Neuronal stem cell (in vitro differentiated cells): ENCODE measurements around the gene MTCP1.

Experiments used
- DNase-seq: peaks from one replicate; pipeline ENCODE4 v3.0.0-alpha.2; 2013; ENCODE audit warnings: low spot score
- H2AFZ ChIP-seq: one replicate; pipeline ENCODE4 v1.6.1; 2013; ENCODE audit warnings: mild to moderate bottlenecking, low read length, inconsistent platforms
- H2AK5ac ChIP-seq: 2 replicates; pipeline ENCODE4 v1.6.1; 2013; ENCODE audit warnings: low read depth, mild to moderate bottlenecking, inconsistent platforms, low read length, moderate library complexity, mixed read lengths
- H2BK120ac ChIP-seq: 2 replicates; pipeline ENCODE4 v1.6.1; 2013; ENCODE audit warnings: low read depth, mild to moderate bottlenecking, inconsistent platforms, low read length, moderate library complexity, mixed read lengths
- H2BK12ac ChIP-seq: one replicate; pipeline ENCODE4 v1.6.1; 2013; ENCODE audit warnings: low read length, inconsistent platforms
- H2BK15ac ChIP-seq: 2 replicates; pipeline ENCODE4 v1.6.1; 2013; ENCODE audit warnings: mild to moderate bottlenecking, low read length, inconsistent platforms, mixed read lengths
- H2BK5ac ChIP-seq: one replicate; pipeline ENCODE4 v1.6.1; 2013; ENCODE audit warnings: inconsistent platforms, mild to moderate bottlenecking, low read length, moderate library complexity
- H3K14ac ChIP-seq: one replicate; pipeline ENCODE4 v1.6.1; 2013; ENCODE audit warnings: low read length, inconsistent platforms
- H3K18ac ChIP-seq: 2 replicates; pipeline ENCODE4 v1.6.1; 2013; ENCODE audit warnings: low read length, inconsistent platforms
- H3K23ac ChIP-seq: 2 replicates; pipeline ENCODE4 v1.6.1; 2013; ENCODE audit warnings: low read depth, mild to moderate bottlenecking, mixed read lengths, low read length, inconsistent platforms; ENCODE audit not compliant: poor library complexity
- H3K27ac ChIP-seq: replicated peaks from 3 replicates; pipeline ENCODE4 v1.5.1; 2013; ENCODE audit warnings: low read length, inconsistent platforms
- H3K27me3 ChIP-seq, 3 experiments: 2 replicates each; pipeline ENCODE4 v1.6.1; 2013; ENCODE audit warnings: low read length in 3 of 3, mild to moderate bottlenecking in 2 of 3, inconsistent platforms in 1 of 3, low read depth in 1 of 3, mixed read lengths in 1 of 3, moderate library complexity in 1 of 3; ENCODE audit not compliant: control insufficient read depth in 3 of 3, insufficient read depth in 3 of 3
- H3K36me3 ChIP-seq, 2 donors: replicated peaks in 1 of 2; 2 replicates each; pipeline ENCODE4 v1.6.1; 2013; ENCODE audit warnings: low read length in 2 of 2; ENCODE audit not compliant: control insufficient read depth in 2 of 2, insufficient read depth in 2 of 2
- H3K4ac ChIP-seq: 2 replicates; pipeline ENCODE4 v1.6.1; 2013; ENCODE audit warnings: inconsistent platforms, mild to moderate bottlenecking, low read length, moderate library complexity
- H3K4me1 ChIP-seq, 2 donors: 1 replicate in 1 of 2; 2 replicates in 1 of 2; pipeline ENCODE4 v1.6.1; 2013; ENCODE audit warnings: low read length in 2 of 2, low read depth in 1 of 2; ENCODE audit not compliant: control insufficient read depth in 2 of 2, insufficient read depth in 1 of 2
- H3K4me2 ChIP-seq: one replicate; pipeline ENCODE4 v1.6.1; 2013; ENCODE audit warnings: mild to moderate bottlenecking, low read length, inconsistent platforms; ENCODE audit not compliant: insufficient read depth, poor library complexity, severe bottlenecking
- H3K4me3 ChIP-seq, 2 donors: 2 replicates each; pipeline ENCODE4 v1.5.1; 2013; ENCODE audit warnings: low read length in 2 of 2, mild to moderate bottlenecking in 2 of 2, inconsistent platforms in 1 of 2, moderate library complexity in 1 of 2
- H3K79me1 ChIP-seq: one replicate; pipeline ENCODE4 v1.6.1; 2013; ENCODE audit warnings: low read depth, mild to moderate bottlenecking, inconsistent platforms, low read length, moderate library complexity
- H3K9ac ChIP-seq: one replicate; pipeline ENCODE4 v1.6.1; 2013; ENCODE audit warnings: mild to moderate bottlenecking, low read depth, low read length, inconsistent platforms; ENCODE audit not compliant: poor library complexity
- H3K9me3 ChIP-seq, 2 donors: replicated peaks in 1 of 2; 2 replicates each; pipeline versions ENCODE3 to v1.6.1; 2013; ENCODE audit warnings: low read length in 2 of 2, mild to moderate bottlenecking in 2 of 2, inconsistent platforms in 1 of 2, low read depth in 1 of 2, mixed read lengths in 1 of 2, moderate library complexity in 1 of 2; ENCODE audit not compliant: control insufficient read depth in 2 of 2, insufficient read depth in 1 of 2
- H4K8ac ChIP-seq: one replicate; pipeline ENCODE4 v1.6.1; 2013; ENCODE audit warnings: low read depth, mild to moderate bottlenecking, inconsistent platforms, low read length, moderate library complexity
- H4K91ac ChIP-seq: one replicate; pipeline ENCODE4 v1.6.1; 2013; ENCODE audit warnings: low read length, low read depth, mild to moderate bottlenecking, inconsistent platforms; ENCODE audit not compliant: poor library complexity
- WGBS, 2 donors: extraction: QIAGEN DNeasy Blood & Tissue Kit; methylation state at CpG; one replicate each; pipeline ENCODE4 v1.1.7; 2013; ENCODE audit warnings: missing lambda C conversion rate in 2 of 2, mixed read lengths in 1 of 2; ENCODE audit not compliant: insufficient read length in 2 of 2, insufficient replicate concordance in 1 of 2; ENCODE audit errors: extremely low coverage in 2 of 2; 5-methylcytosine and 5-hydroxymethylcytosine counted together

Gene MTCP1

GRCh38 chrX:155053656-155054055, 17.3 kb downstream of the MTCP1 start:
- Histone ChIP-seq H4K91ac (no peak overlapping the region), H3K9me3 (no peaks in the 10 kb centered on the region), H4K8ac (no peak overlapping the region), H2BK5ac (no peak overlapping the region), H2BK12ac (no peak overlapping the region), H3K27ac (no peak overlapping the region), H3K27me3 (no peaks in the 10 kb centered on the region), H3K79me1 (peaks cover 2% of the 10 kb centered on the region), H3K4me1 (peaks cover 0 to 5% of the 10 kb centered on the region in 2 donors), H2BK15ac (no peak overlapping the region), H3K18ac (no peak overlapping the region), H2AK5ac (no peak overlapping the region), H3K9ac (no peak overlapping the region), H3K4me3 (no peak overlapping the region), H2BK120ac (no peak overlapping the region), H3K36me3 (peaks cover 0 to 41% of the 10 kb centered on the region in 2 donors), H2AFZ (no peak overlapping the region), H3K23ac (no peak overlapping the region), H3K4me2 (no peak overlapping the region), H3K4ac (no peak overlapping the region), H3K14ac (no peak overlapping the region)
- WGBS, 2 donors = no CpG with 5 or more reads among the region's 3 CpGs
- DNase-seq = no peak

DNA sequence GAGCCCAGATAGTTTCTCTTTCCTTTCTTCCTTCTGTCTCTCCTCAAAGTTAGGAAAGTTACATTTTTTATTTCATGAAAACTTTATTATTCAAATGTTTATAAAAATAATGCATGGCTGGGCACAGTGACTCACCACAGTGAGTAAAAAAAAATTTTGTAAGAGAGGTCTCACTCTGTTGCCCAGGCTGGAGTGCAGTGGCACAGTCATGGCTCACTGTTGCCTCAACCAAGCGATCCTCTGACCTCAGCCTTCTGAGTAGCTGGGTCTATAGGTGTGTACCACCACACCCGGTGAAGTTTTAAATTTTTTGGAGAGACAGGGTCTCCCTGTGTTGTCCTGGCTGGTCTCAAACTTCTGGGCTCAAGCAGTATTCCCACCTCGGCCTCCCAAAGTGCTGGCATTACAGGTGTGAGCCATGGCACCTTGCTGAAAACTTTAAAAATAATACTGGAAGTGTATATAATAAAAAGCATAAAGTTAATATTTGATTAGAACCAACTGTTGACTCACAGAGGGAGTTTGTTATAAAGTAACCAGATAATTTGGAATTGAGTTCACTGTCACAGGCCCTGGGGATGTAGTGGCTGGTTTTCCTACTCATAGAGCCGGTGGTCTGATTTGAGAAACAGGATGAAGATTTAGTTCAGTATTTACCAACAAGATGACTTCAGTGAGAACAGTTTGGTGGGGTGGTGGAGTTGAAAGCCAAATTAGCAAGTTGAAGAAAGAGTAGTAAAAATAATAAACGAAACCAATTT, 18.0 kb downstream of the MTCP1 start:
- Histone ChIP-seq H3K79me1 (peaks cover 2% of the 10 kb centered on the region), H2BK5ac (no peak overlapping the region), H3K27me3 (no peaks in the 10 kb centered on the region), H3K9me3 (no peaks in the 10 kb centered on the region), H2BK12ac (no peak overlapping the region), H3K4me3 (no peak overlapping the region), H4K91ac (no peak overlapping the region), H3K23ac (no peak overlapping the region), H3K36me3 (peaks cover 0 to 41% of the 10 kb centered on the region in 2 donors), H3K4ac (no peak overlapping the region), H3K14ac (no peak overlapping the region), H2AK5ac (no peak overlapping the region), H3K9ac (no peak overlapping the region), H2AFZ (no peak overlapping the region), H3K18ac (no peak overlapping the region), H2BK120ac (no peak overlapping the region), H4K8ac (no peak overlapping the region), H3K4me2 (no peak overlapping the region), H3K27ac (no peak overlapping the region), H2BK15ac (no peak overlapping the region), H3K4me1 (peaks cover 0 to 5% of the 10 kb centered on the region in 2 donors)
- no CpG with 5 or more reads among the region's 5 CpGs for WGBS, 2 donors
- no peak for DNase-seq

- Histone ChIP-seq H3K9me3 (no peaks in the 10 kb centered on the region), H2AFZ (no peak overlapping the region), H3K27ac (no peak overlapping the region), H2BK12ac (no peak overlapping the region), H2BK15ac (no peak overlapping the region), H3K27me3 (no peaks in the 10 kb centered on the region), H3K4me3 (no peak overlapping the region), H3K4ac (no peak overlapping the region), H4K91ac (no peak overlapping the region), H3K18ac (no peak overlapping the region), H3K4me1 (no peaks in the 10 kb centered on the region), H4K8ac (no peak overlapping the region), H2BK5ac (no peak overlapping the region), H3K23ac (no peak overlapping the region), H3K36me3 (peaks cover 0 to 35% of the 10 kb centered on the region in 2 donors), H2AK5ac (no peak overlapping the region), H3K4me2 (no peak overlapping the region), H3K9ac (no peak overlapping the region), H2BK120ac (no peak overlapping the region), H3K14ac (no peak overlapping the region), H3K79me1 (peaks cover 2% of the 10 kb centered on the region)
- WGBS, 2 donors = no CpG with 5 or more reads among the region's 9 CpGs
- DNase-seq = peak; percentile 20
Observed at GRCh38 chrX:155048977-155049619, 21.8 kb downstream of the MTCP1 start.

DNA sequence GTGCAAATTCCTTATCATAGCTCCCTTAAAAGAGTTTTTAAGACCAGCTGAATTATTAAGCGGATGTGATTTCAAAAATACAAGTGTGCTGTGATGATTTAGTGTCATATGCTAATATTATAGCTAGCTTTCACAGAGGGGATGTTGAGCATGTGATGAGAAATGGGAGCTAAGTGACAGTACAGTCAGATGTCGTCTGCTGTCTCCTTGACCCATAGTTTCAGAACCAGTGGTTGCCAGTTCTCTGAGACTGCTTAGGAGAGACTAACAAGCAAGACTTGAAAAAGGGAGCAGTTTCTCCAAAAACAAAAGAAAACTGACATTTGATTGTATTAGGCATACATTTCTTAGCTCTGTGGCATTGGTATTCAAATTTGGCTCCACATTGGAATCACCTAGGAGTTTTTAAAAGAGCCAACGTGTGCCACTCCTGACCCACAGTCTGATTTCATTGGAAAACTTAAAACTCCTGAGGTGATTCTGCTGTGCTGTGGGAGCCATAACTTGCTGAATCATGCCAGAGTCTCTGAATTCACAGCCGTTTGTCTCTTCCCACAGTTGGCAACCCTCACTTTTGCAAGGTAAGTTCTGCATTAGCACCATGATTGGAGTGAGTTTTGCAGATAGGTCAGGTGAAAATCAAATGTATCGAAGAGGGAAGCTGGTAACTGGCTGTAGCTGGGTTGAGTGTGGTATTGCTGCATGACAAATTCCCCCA, 24.0 kb downstream of the MTCP1 start:
- no peak for DNase-seq
- Histone ChIP-seq H3K79me1 (peaks cover 2% of the 10 kb centered on the region), H3K14ac (no peak overlapping the region), H3K4me3 (no peak overlapping the region), H3K9ac (no peak overlapping the region), H3K27me3 (no peaks in the 10 kb centered on the region), H2AFZ (no peak overlapping the region), H3K4me1 (no peaks in the 10 kb centered on the region), H2BK12ac (no peak overlapping the region), H3K9me3 (no peaks in the 10 kb centered on the region), H3K36me3 (peaks cover 0 to 18% of the 10 kb centered on the region in 2 donors), H3K23ac (no peak overlapping the region), H3K4ac (no peak overlapping the region), H2AK5ac (no peak overlapping the region), H3K18ac (no peak overlapping the region), H3K4me2 (no peak overlapping the region), H2BK5ac (no peak overlapping the region), H2BK15ac (no peak overlapping the region), H3K27ac (no peak overlapping the region), H2BK120ac (no peak overlapping the region), H4K8ac (no peak overlapping the region), H4K91ac (no peak overlapping the region)
- WGBS, 2 donors = no CpG with 5 or more reads among the region's 5 CpGs
